ENCODE measurements around the gene MSRB3.

- TF ChIP-seq CTCF (IDR thresholded peaks at IDR 0.05) (no peak), POLR2A (IDR thresholded peaks at IDR 0.05) (no peak)
Observed at GRCh38 chr12:65463082-65463481, 184.6 kb downstream of the MSRB3 start.

All from esophagus squamous epithelium (tissue), 4 donors.